CD14-positive monocyte (primary cell): ENCODE data around the gene SEPTIN10. TPM values are rescaled to one million over a fixed set of nuclear protein-coding genes. Genes with fewer than 3 reads are reported as not detected.

Source experiments
- DNase-seq, 3 donors: peaks; one replicate each; pipeline ENCODE4 v3.0.0-alpha.2; 2011 to 2022
- H2AFZ ChIP-seq: 2 replicates; pipeline ENCODE4 v1.6.0; 2012; ENCODE audit warnings: mild to moderate bottlenecking, low read depth, low read length, inconsistent platforms; ENCODE audit not compliant: insufficient read depth, poor library complexity, severe bottlenecking
- H3K27ac ChIP-seq, 2 donors: 1 replicate in 1 of 2; 2 replicates in 1 of 2; pipeline ENCODE4 v1.5.1; 2012 to 2013; ENCODE audit warnings: low read length in 2 of 2, control low read depth in 1 of 2, inconsistent platforms in 1 of 2, low read depth in 1 of 2, mild to moderate bottlenecking in 1 of 2
- H3K27me3 ChIP-seq, 2 donors: one replicate each; pipeline versions ENCODE4 v1.6.0 to v1.6.1; 2011 to 2013; ENCODE audit warnings: low read length in 2 of 2; ENCODE audit not compliant: control insufficient read depth in 2 of 2, insufficient read depth in 2 of 2
- H3K36me3 ChIP-seq, 2 donors: replicated peaks in 1 of 2; 1 replicate in 1 of 2; 2 replicates in 1 of 2; pipeline versions ENCODE4 v1.5.1 to v1.6.1; 2012 to 2013; ENCODE audit warnings: low read length in 2 of 2, control low read depth in 1 of 2, inconsistent platforms in 1 of 2, mild to moderate bottlenecking in 1 of 2; ENCODE audit not compliant: insufficient read depth in 2 of 2, control insufficient read depth in 1 of 2
- H3K4me1 ChIP-seq, 2 donors: 1 replicate in 1 of 2; 2 replicates in 1 of 2; pipeline versions ENCODE4 v1.5.1 to v1.6.1; 2012 to 2013; ENCODE audit warnings: low read length in 2 of 2, control low read depth in 1 of 2, inconsistent platforms in 1 of 2, mild to moderate bottlenecking in 1 of 2, moderate library complexity in 1 of 2; ENCODE audit not compliant: insufficient read depth in 2 of 2, control insufficient read depth in 1 of 2
- H3K4me2 ChIP-seq: replicated peaks from 2 replicates; pipeline ENCODE3; 2012; ENCODE audit warnings: low read length, moderate library complexity, mild to moderate bottlenecking; ENCODE audit not compliant: poor library complexity, severe bottlenecking; ENCODE audit errors: extremely low read depth
- H3K4me3 ChIP-seq, 3 experiments: fragments of 200-600 bp in 1 of 3; sonication (generic) in 1 of 3; replicated peaks in 1 of 3; 1 replicate in 2 of 3; 2 replicates in 1 of 3; pipeline ENCODE4 v1.5.1; 2011 to 2013; ENCODE audit warnings: low read length in 3 of 3, mild to moderate bottlenecking in 3 of 3, control low read depth in 2 of 3, low read depth in 2 of 3, inconsistent platforms in 1 of 3, moderate library complexity in 1 of 3
- H3K79me2 ChIP-seq: 2 replicates; pipeline ENCODE4 v1.6.0; 2012; ENCODE audit warnings: mild to moderate bottlenecking, control low read depth, inconsistent platforms, low read length, moderate library complexity; ENCODE audit not compliant: insufficient read depth
- H3K9ac ChIP-seq: 2 replicates; pipeline ENCODE4 v1.6.0; 2017; ENCODE audit warnings: low read length, mild to moderate bottlenecking; ENCODE audit not compliant: insufficient read depth, poor library complexity, severe bottlenecking
- H3K9me3 ChIP-seq, 2 donors: replicated peaks in 1 of 2; 1 replicate in 1 of 2; 2 replicates in 1 of 2; pipeline versions ENCODE4 v1.5.1 to v1.6.1; 2012 to 2013; ENCODE audit warnings: low read length in 2 of 2, control low read depth in 1 of 2; ENCODE audit not compliant: control insufficient read depth in 1 of 2, insufficient read depth in 1 of 2
- H4K20me1 ChIP-seq: 2 replicates; pipeline ENCODE4 v1.6.0; 2012; ENCODE audit warnings: mild to moderate bottlenecking, low read length, control low read depth, moderate library complexity; ENCODE audit not compliant: insufficient read depth
- H3K27ac Mint-ChIP-seq, 7 donors: one replicate each; pipeline ENCODE4 v1.8.0; 2020; ENCODE audit warnings: mild to moderate bottlenecking in 7 of 7, mixed read lengths in 7 of 7, moderate library complexity in 6 of 7, inconsistent platforms in 2 of 7
- H3K27me3 Mint-ChIP-seq, 3 donors: one replicate each; pipeline ENCODE4 v1.8.0; 2021 to 2022; ENCODE audit warnings: low read depth in 3 of 3, mild to moderate bottlenecking in 3 of 3, mixed read lengths in 3 of 3, moderate library complexity in 3 of 3, inconsistent platforms in 1 of 3
- H3K36me3 Mint-ChIP-seq, 2 donors: one replicate each; pipeline ENCODE4 v1.8.0; 2020; ENCODE audit warnings: mixed read lengths in 2 of 2, inconsistent platforms in 1 of 2, mild to moderate bottlenecking in 1 of 2
- H3K4me1 Mint-ChIP-seq: one replicate; pipeline ENCODE4 v1.8.0; 2020; ENCODE audit warnings: mild to moderate bottlenecking, mixed read lengths
- H3K4me3 Mint-ChIP-seq, 2 donors: one replicate each; pipeline ENCODE4 v1.8.0; 2020; ENCODE audit warnings: mild to moderate bottlenecking in 2 of 2, mixed read lengths in 2 of 2, moderate library complexity in 1 of 2
- H3K9me3 Mint-ChIP-seq, 7 donors: one replicate each; pipeline ENCODE4 v1.8.0; 2020 to 2022; ENCODE audit warnings: mixed read lengths in 7 of 7, mild to moderate bottlenecking in 6 of 7, moderate library complexity in 6 of 7, inconsistent platforms in 2 of 7
- WGBS: methylation state at CpG from one replicate; pipeline ENCODE4 v1.1.5; 2013; ENCODE audit warnings: missing lambda C conversion rate; ENCODE audit not compliant: insufficient coverage; 5-methylcytosine and 5-hydroxymethylcytosine counted together
- intact Hi-C, 2 donors: fragments of 100-400 bp; cut with micrococcal nuclease; formaldehyde crosslinking; loops; one replicate each; pipeline versions ENCODE4 v1.15.0 to v1.15.1; 2023
- polyA plus RNA-seq, 3 donors: library from polyadenylated mRNA; depleted of rRNA in 1 of 3; unstranded in 2 of 3; stranded (reverse) in 1 of 3; fragments of 300-500 nt in 2 of 3; fragments of >200 nt in 1 of 3; fragmentation: Illumina TruSeq in 2 of 3; gene quantifications; 1 replicate in 2 of 3; 2 replicates in 1 of 3; pipeline ENCODE4 v1.2.3, GENCODE V29; 2012 to 2021
- TF ChIP-seq, protein P1 (sequence below): fragments of 200-600 bp; IDR thresholded peaks from one replicate; pipeline ENCODE4 v1.8.0; 2022; ENCODE audit warnings: antibody characterized with exemption, mild to moderate bottlenecking

Gene SEPTIN10
- polyA plus RNA-seq, 3 donors, result 4.2 to 6.8 (median 4.4) TPM

GRCh38 chr2:109624339-109624738 lies 10.6 kb upstream of the SEPTIN10 start:
- Mint-ChIP-seq H3K36me3 (no peaks in the 10 kb centered on the region), H3K27me3 (peaks cover 23 to 39% (median 34%) of the 10 kb centered on the region in 3 donors), H3K9me3 (no peaks in the 10 kb centered on the region), H3K4me1 (no peaks in the 10 kb centered on the region), H3K27ac (peak overlapping the region in 1 of 7 donors; percentile 45), H3K4me3 (no peak overlapping the region)
- Histone ChIP-seq H3K9me3 (no peaks in the 10 kb centered on the region), H3K27me3 (peaks cover 13 to 40% of the 10 kb centered on the region in 2 donors), H3K4me2 (no peak overlapping the region), H3K9ac (no peak overlapping the region), H3K27ac (no peak overlapping the region), H2AFZ (no peak overlapping the region), H3K4me1 (no peaks in the 10 kb centered on the region), H3K79me2 (no peaks in the 10 kb centered on the region), H4K20me1 (no peaks in the 10 kb centered on the region), H3K36me3 (no peaks in the 10 kb centered on the region), H3K4me3 (no peak overlapping the region)
- DNase-seq, result no peak
- intact Hi-C loops, result no loop called here
- 100% methylated on average over 1 of the region's 4 CpGs for WGBS
- TF ChIP-seq, protein P1, sequence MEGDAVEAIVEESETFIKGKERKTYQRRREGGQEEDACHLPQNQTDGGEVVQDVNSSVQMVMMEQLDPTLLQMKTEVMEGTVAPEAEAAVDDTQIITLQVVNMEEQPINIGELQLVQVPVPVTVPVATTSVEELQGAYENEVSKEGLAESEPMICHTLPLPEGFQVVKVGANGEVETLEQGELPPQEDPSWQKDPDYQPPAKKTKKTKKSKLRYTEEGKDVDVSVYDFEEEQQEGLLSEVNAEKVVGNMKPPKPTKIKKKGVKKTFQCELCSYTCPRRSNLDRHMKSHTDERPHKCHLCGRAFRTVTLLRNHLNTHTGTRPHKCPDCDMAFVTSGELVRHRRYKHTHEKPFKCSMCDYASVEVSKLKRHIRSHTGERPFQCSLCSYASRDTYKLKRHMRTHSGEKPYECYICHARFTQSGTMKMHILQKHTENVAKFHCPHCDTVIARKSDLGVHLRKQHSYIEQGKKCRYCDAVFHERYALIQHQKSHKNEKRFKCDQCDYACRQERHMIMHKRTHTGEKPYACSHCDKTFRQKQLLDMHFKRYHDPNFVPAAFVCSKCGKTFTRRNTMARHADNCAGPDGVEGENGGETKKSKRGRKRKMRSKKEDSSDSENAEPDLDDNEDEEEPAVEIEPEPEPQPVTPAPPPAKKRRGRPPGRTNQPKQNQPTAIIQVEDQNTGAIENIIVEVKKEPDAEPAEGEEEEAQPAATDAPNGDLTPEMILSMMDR, result no peak

GRCh38 chr2:109623923-109624322 lies 10.2 kb upstream of the SEPTIN10 start:
- Mint-ChIP-seq H3K4me1 (no peaks in the 10 kb centered on the region), H3K27ac (peak overlapping the region in 1 of 7 donors; percentile 55)

More at GRCh38 chr2:109623923-109624322, 10.2 kb upstream of the SEPTIN10 start:
- H3K27me3 ChIP-seq, result peaks cover 18 to 44% of the 10 kb centered on the region in 2 donors
- Mint-ChIP-seq H3K9me3 (no peaks in the 10 kb centered on the region), H3K27me3 (peaks cover 23 to 43% (median 38%) of the 10 kb centered on the region in 3 donors), H3K36me3 (no peaks in the 10 kb centered on the region), H3K4me3 (peak overlapping the region in 1 of 2 donors; percentile 19)
- no peak overlapping the region for H3K4me3 ChIP-seq
- H3K9ac ChIP-seq, result no peak overlapping the region
- no peak overlapping the region for H2AFZ ChIP-seq
- no peaks in the 10 kb centered on the region for H4K20me1 ChIP-seq
- H3K79me2 ChIP-seq, result no peaks in the 10 kb centered on the region
- DNase-seq, result no peak
- intact Hi-C loops, result no loop called here
- no peak overlapping the region for H3K27ac ChIP-seq
- H3K4me1 ChIP-seq, result no peaks in the 10 kb centered on the region
- H3K4me2 ChIP-seq, result no peak overlapping the region
- no peaks in the 10 kb centered on the region for H3K9me3 ChIP-seq
- TF ChIP-seq, protein P1, result no peak
- WGBS, result no CpG with 5 or more reads among the region's 4 CpGs
- H3K36me3 ChIP-seq, result no peaks in the 10 kb centered on the region
